GM12801 (cell line): ENCODE measurements around the gene GPC1.

Source experiments
- CTCF ChIP-seq: IDR thresholded peaks from one replicate; pipeline ENCODE4 v1.5.1; 2011; ENCODE audit warnings: control low read depth; ENCODE audit not compliant: insufficient read length; ENCODE audit errors: extremely low read depth

The GPC1 gene

GRCh38 chr2:240498958-240499260, 63.4 kb downstream of the GPC1 start:
- no peak for TF ChIP-seq CTCF

DNA sequence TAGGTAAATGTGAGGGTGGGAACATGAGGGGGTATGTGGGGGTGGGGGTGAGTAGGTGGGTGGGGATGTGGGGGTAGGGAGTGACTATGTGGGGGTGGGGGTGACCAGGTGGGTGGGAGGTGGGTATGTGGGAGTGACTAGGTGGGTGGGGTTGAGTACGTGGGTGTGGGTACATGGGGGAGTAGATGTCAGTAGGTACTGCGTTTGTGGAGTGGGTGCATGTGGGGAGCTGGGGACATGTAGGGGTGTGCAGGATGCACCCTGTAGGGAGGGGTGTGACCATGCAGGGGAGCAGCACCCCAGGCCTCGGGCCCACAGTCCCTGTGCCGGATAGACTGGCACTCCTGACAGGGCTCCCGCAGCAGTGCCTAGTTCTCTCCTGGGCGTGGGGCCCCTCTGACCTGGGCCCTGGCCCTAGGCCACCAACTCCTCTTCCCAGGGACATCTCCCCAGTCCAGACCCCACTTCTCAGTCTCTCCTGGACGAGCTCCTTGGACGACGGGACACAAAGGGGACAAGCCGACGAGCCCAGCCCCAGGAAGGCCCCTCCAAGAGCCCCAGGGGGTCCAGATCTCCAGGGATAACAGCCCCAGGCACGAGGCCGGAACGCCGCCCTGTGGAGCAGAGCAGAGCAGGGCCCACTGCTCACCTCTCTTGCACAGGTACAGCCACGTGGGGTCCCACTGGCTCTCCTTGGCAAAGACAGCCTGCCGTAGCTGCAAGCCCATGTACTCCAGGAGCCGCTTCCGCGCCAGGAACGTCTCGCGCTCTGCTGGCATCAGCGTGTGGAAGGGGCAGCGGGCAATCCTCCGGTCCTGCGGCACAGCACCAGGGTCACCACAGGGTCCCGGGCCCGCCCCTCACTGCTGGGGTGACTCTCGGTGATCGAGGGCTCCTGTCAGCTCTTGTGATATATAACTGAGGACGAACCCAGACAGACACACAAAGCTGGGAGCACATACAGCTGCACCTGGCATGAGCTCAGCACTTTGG, 64.1 kb downstream of the GPC1 start:
- TF ChIP-seq CTCF = no peak

DNA sequence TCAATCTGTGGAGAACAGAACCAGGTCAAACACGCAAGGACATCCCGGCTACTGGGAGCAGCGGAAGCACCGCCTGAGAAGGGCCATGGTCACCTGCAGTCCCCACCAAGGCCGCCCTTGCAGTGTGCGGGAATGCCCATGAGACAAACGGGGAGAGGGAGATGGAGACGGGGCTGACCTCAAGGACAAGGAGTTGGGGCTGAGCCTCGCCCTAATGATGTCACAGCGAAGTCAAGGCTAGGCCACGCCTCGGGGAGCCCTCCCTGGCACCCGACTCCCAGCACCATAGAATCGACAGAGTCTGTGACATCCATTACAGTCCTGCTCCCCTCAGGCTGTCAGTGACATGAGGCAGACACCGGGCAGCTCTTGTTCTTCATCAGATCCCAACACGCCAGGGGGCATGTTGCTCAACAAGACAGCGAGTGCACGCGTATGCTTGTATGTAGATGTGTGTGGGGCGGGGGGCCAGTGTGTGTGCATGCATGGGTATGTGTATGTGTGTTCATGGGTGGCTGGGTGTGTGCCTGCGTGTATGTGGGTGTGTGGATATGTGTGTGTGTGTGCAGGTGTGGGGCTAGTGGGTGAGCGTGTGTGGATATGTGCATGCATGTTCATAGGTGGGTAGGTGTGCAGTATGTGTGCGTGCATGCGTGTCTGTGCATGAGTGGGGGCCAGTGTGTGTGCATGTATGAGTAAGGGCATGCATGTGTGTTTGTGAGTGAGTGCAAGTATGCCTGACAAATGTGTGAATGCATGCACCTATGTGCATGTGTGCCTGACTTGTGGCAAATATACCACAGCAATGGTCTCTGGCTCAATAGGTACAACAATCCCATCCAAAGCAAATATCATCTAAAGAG, 65.3 kb downstream of the GPC1 start:
- no peak for TF ChIP-seq CTCF

GRCh38 chr2:240501531-240501991, 66.1 kb downstream of the GPC1 start:
- no peak for TF ChIP-seq CTCF

- TF ChIP-seq CTCF = no peak
Observed at GRCh38 chr2:240502059-240502429, 66.6 kb downstream of the GPC1 start.

DNA sequence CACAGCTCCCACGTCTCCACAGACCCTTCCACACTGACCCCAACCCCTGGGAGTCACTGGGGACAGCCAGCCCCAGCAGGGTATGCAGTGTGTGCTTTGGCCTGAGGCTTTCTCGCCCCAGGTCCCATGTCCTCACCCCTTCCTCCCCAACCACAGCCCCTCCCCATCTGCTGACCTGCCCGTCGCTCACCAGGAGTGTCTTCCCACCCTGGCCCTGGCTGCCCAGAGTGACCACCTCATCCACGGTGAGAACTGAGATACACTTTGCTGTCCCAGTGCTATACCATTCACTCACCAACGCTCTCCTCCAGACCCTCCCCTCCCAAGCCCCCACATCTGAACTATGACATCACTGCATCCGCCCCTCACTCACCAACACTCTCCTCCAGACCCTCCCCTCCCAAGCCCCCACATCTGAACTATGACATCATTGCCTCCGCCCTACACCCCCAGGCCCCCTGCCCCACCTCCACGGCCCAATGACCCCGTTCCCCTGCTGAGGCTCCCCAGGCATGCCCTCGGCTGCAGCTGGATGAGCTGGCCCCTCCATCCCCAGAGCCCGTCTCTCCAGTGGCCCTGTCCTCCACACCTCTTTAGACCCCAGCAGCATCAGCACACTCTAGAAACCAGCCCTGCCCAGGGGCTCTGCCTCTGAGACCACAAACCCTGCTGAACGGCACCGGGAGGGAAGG, 67.1 kb downstream of the GPC1 start:
- no peak for TF ChIP-seq CTCF

DNA sequence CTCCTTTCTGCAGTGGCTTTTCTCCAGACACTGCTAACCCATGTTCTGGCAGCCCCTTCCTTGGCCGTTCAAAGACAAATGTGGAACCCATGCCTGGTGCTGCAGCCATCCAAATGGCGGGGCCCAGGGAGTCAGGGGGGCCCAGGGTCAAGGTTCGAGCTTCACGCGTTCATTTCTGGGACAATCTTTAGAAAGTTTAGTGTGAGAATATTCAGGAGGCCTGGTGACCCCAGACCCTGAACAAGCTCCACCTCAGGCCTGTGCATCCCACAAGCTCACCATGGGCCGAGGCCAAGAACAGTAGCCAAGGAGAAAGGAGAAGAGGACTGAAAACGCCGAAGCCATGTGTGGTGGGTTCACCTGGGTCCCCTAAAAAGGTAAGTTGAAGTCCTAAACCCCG, 67.9 kb downstream of the GPC1 start:
- no peak for TF ChIP-seq CTCF
